ENCODE measurements around the gene ACADL. TPM values are rescaled to one million over a fixed set of nuclear protein-coding genes. Genes with fewer than 3 reads are reported as not detected.

Gene ACADL
- total RNA-seq, 4 donors from 2014 or later: 45.3 to 167 (median 101) TPM

- no peaks in the 10 kb centered on the region for H3K9me3 ChIP-seq
- no peak for DNase-seq (ENCODE audit: low spot score in 2 of 2)
- TF ChIP-seq POLR2A (IDR thresholded peaks at IDR 0.05) (no peak), EP300 (IDR thresholded peaks at IDR 0.05) (no peak), CTCF (IDR thresholded peaks at IDR 0.05) (no peak)
- H3K36me3 ChIP-seq: no peaks in the 10 kb centered on the region
- no peak overlapping the region for H3K27ac ChIP-seq
- no peaks in the 10 kb centered on the region for H3K4me1 ChIP-seq
- WGBS, 2 donors: 74 to 77% methylated on average over 1 of the region's 1 CpG
- no peak overlapping the region for H3K4me3 ChIP-seq
- H3K27me3 ChIP-seq: no peaks in the 10 kb centered on the region
Measured at GRCh38 chr2:210264282-210264681, 39.0 kb upstream of the ACADL start.

GRCh38 chr2:210263841-210264240 lies 38.6 kb upstream of the ACADL start:
- no peak overlapping the region for H3K4me3 ChIP-seq
- TF ChIP-seq EP300 (IDR thresholded peaks at IDR 0.05) (no peak), POLR2A (IDR thresholded peaks at IDR 0.05) (no peak), CTCF (IDR thresholded peaks at IDR 0.05) (no peak)
- 79 to 87% methylated on average over 2 of the region's 2 CpGs for WGBS, 2 donors
- no peaks in the 10 kb centered on the region for H3K27me3 ChIP-seq
- H3K36me3 ChIP-seq: no peaks in the 10 kb centered on the region
- no peak overlapping the region for H3K27ac ChIP-seq
- no peaks in the 10 kb centered on the region for H3K9me3 ChIP-seq
- no peaks in the 10 kb centered on the region for H3K4me1 ChIP-seq
- DNase-seq (ENCODE audit: low spot score in 2 of 2): no peak

- no peak for DNase-seq (ENCODE audit: low spot score in 2 of 2)
- Histone ChIP-seq H3K9me3 (no peaks in the 10 kb centered on the region), H3K27ac (no peak overlapping the region), H3K4me1 (no peaks in the 10 kb centered on the region), H3K4me3 (no peak overlapping the region), H3K36me3 (no peaks in the 10 kb centered on the region), H3K27me3 (no peaks in the 10 kb centered on the region)
- no peak for TF ChIP-seq CTCF (IDR thresholded peaks at IDR 0.05)
- WGBS, 2 donors: 73 to 81% methylated on average over 2 of the region's 2 CpGs
Measured at GRCh38 chr2:210262036-210262435, 36.8 kb upstream of the ACADL start.

GRCh38 chr2:210259687-210260086 lies 34.4 kb upstream of the ACADL start:
- H3K27me3 ChIP-seq: no peaks in the 10 kb centered on the region
- TF ChIP-seq POLR2A (IDR thresholded peaks at IDR 0.05): no peak
- TF ChIP-seq EP300 (IDR thresholded peaks at IDR 0.05): no peak
- TF ChIP-seq CTCF (IDR thresholded peaks at IDR 0.05): no peak
- H3K4me3 ChIP-seq: no peak overlapping the region
- H3K27ac ChIP-seq: no peak overlapping the region
- H3K4me1 ChIP-seq: no peaks in the 10 kb centered on the region
- no peak for DNase-seq (ENCODE audit: low spot score in 2 of 2)
- no peaks in the 10 kb centered on the region for H3K36me3 ChIP-seq
- H3K9me3 ChIP-seq: no peaks in the 10 kb centered on the region

- H3K27ac ChIP-seq: no peak overlapping the region
- H3K4me1 ChIP-seq: no peaks in the 10 kb centered on the region
- H3K36me3 ChIP-seq: no peaks in the 10 kb centered on the region
- TF ChIP-seq POLR2A (IDR thresholded peaks at IDR 0.05) (no peak), EP300 (IDR thresholded peaks at IDR 0.05) (no peak), CTCF (IDR thresholded peaks at IDR 0.05) (no peak)
- no peaks in the 10 kb centered on the region for H3K9me3 ChIP-seq
- 56 to 58% methylated on average over 7 of the region's 7 CpGs for WGBS, 2 donors
- H3K27me3 ChIP-seq: no peaks in the 10 kb centered on the region
- no peak for DNase-seq (ENCODE audit: low spot score in 2 of 2)
- no peak overlapping the region for H3K4me3 ChIP-seq
Measured at GRCh38 chr2:210252699-210253606, 27.7 kb upstream of the ACADL start.
